H9 (cell line): ENCODE measurements around the gene ZNF428. TPM values are rescaled to one million over a fixed set of nuclear protein-coding genes. Genes with fewer than 3 reads are reported as not detected.

Source experiments
- DNase-seq: peaks from one replicate; pipeline ENCODE4 v3.0.0-alpha.2; 2017
- H2AFZ ChIP-seq: one replicate; pipeline ENCODE4 v1.6.1; 2013; ENCODE audit warnings: mild to moderate bottlenecking, low read length, control low read depth, moderate library complexity
- H2AK5ac ChIP-seq: 2 replicates; pipeline ENCODE4 v1.6.1; 2013; ENCODE audit warnings: low read length, control low read depth, mixed read lengths; ENCODE audit not compliant: insufficient read length
- H2BK120ac ChIP-seq: one replicate; pipeline ENCODE4 v1.6.1; 2013; ENCODE audit warnings: low read depth, mild to moderate bottlenecking, low read length, control low read depth, inconsistent platforms; ENCODE audit not compliant: poor library complexity, severe bottlenecking
- H2BK12ac ChIP-seq: 2 replicates; pipeline ENCODE4 v1.6.1; 2013; ENCODE audit warnings: low read length, control low read depth, mixed read lengths, low read depth; ENCODE audit not compliant: insufficient read length
- H2BK15ac ChIP-seq: 2 replicates; pipeline ENCODE4 v1.6.1; 2013; ENCODE audit warnings: low read depth, low read length, control low read depth
- H2BK20ac ChIP-seq: one replicate; pipeline ENCODE4 v1.6.1; 2013; ENCODE audit warnings: low read depth, mild to moderate bottlenecking, low read length, control low read depth, inconsistent platforms; ENCODE audit not compliant: poor library complexity, severe bottlenecking
- H2BK5ac ChIP-seq: 2 replicates; pipeline ENCODE4 v1.6.1; 2013; ENCODE audit warnings: low read length, control low read depth, mixed read lengths; ENCODE audit not compliant: insufficient read length
- H3K14ac ChIP-seq: 2 replicates; pipeline ENCODE4 v1.6.1; 2013; ENCODE audit warnings: low read length, control low read depth; ENCODE audit not compliant: insufficient read depth
- H3K18ac ChIP-seq: 2 replicates; pipeline ENCODE4 v1.6.1; 2013; ENCODE audit warnings: low read depth, mild to moderate bottlenecking, mixed read lengths, low read length, control low read depth; ENCODE audit not compliant: insufficient read length
- H3K23ac ChIP-seq: 2 replicates; pipeline ENCODE4 v1.6.1; 2013; ENCODE audit warnings: low read length, control low read depth, mixed read lengths, low read depth; ENCODE audit not compliant: insufficient read length
- H3K23me2 ChIP-seq: 2 replicates; pipeline ENCODE4 v1.6.1; 2013; ENCODE audit warnings: low read depth, mild to moderate bottlenecking, mixed read lengths, low read length, control low read depth; ENCODE audit not compliant: insufficient read length, poor library complexity, severe bottlenecking
- H3K27ac ChIP-seq: 2 replicates; pipeline ENCODE4 v1.5.1; 2013; ENCODE audit warnings: low read length, control low read depth, mixed read lengths, low read depth; ENCODE audit not compliant: insufficient read length
- H3K27me3 ChIP-seq: 2 replicates; pipeline ENCODE4 v1.6.1; 2013; ENCODE audit warnings: low read length, control low read depth, inconsistent platforms; ENCODE audit not compliant: insufficient read depth
- H3K4ac ChIP-seq: 2 replicates; pipeline ENCODE4 v1.6.1; 2013; ENCODE audit warnings: low read depth, mild to moderate bottlenecking, control low read depth, inconsistent platforms, low read length, moderate library complexity
- H3K4me1 ChIP-seq: 2 replicates; pipeline ENCODE4 v1.6.1; 2013; ENCODE audit warnings: low read length, control low read depth, inconsistent platforms; ENCODE audit not compliant: insufficient read depth
- H3K4me2 ChIP-seq: 2 replicates; pipeline ENCODE4 v1.6.1; 2013; ENCODE audit warnings: low read length, control low read depth, mixed read lengths; ENCODE audit not compliant: insufficient read length, insufficient read depth
- H3K56ac ChIP-seq: 2 replicates; pipeline ENCODE4 v1.6.1; 2013; ENCODE audit warnings: low read depth, mild to moderate bottlenecking, mixed read lengths, low read length, control low read depth; ENCODE audit not compliant: insufficient read length
- H3K79me1 ChIP-seq: 2 replicates; pipeline ENCODE4 v1.6.1; 2013; ENCODE audit warnings: low read depth, mild to moderate bottlenecking, moderate library complexity, low read length, control low read depth, inconsistent platforms; ENCODE audit not compliant: insufficient read depth, poor library complexity, severe bottlenecking
- H3K79me2 ChIP-seq: 2 replicates; pipeline ENCODE4 v1.6.1; 2013; ENCODE audit warnings: low read length, control low read depth, inconsistent platforms; ENCODE audit not compliant: insufficient read depth
- H3K9ac ChIP-seq: 2 replicates; pipeline ENCODE4 v1.6.1; 2013; ENCODE audit warnings: low read length, control low read depth, mixed read lengths; ENCODE audit not compliant: insufficient read length; ENCODE audit errors: extremely low read depth
- H3K9me3 ChIP-seq: one replicate; pipeline ENCODE4 v1.6.1; 2013; ENCODE audit warnings: low read depth, low read length, inconsistent platforms; ENCODE audit not compliant: control insufficient read depth
- H3T11ph ChIP-seq: one replicate; pipeline ENCODE4 v1.6.1; 2013; ENCODE audit warnings: mild to moderate bottlenecking, low read length, control low read depth, inconsistent platforms
- H4K20me1 ChIP-seq: one replicate; pipeline ENCODE4 v1.6.1; 2013; ENCODE audit not compliant: control insufficient read depth, insufficient read length, insufficient read depth
- H4K5ac ChIP-seq: 2 replicates; pipeline ENCODE4 v1.6.1; 2013; ENCODE audit warnings: low read depth, mild to moderate bottlenecking, mixed read lengths, low read length, control low read depth; ENCODE audit not compliant: insufficient read length
- H4K8ac ChIP-seq: replicated peaks from 2 replicates; pipeline ENCODE4 v1.6.1; 2013; ENCODE audit warnings: low read length, control low read depth, mixed read lengths, low read depth; ENCODE audit not compliant: insufficient read length
- H4K91ac ChIP-seq: 2 replicates; pipeline ENCODE4 v1.6.1; 2013; ENCODE audit warnings: low read depth, mild to moderate bottlenecking, moderate library complexity, mixed read lengths, low read length, control low read depth; ENCODE audit not compliant: insufficient read length
- H3K27ac Mint-ChIP-seq, 3 experiments: 2 replicates in 2 of 3; 3 replicates in 1 of 3; pipeline ENCODE4 v1.8.0; 2020 to 2021; ENCODE audit warnings: mixed read lengths in 3 of 3, mild to moderate bottlenecking in 1 of 3, moderate library complexity in 1 of 3
- H3K27me3 Mint-ChIP-seq: 2 replicates; pipeline ENCODE4 v1.8.0; 2021; ENCODE audit warnings: low read depth, mild to moderate bottlenecking, moderate library complexity, mixed read lengths
- H3K36me3 Mint-ChIP-seq, 3 experiments: 2 replicates in 2 of 3; 3 replicates in 1 of 3; pipeline ENCODE4 v1.8.0; 2020 to 2021; ENCODE audit warnings: low read depth in 3 of 3, mixed read lengths in 3 of 3; ENCODE audit not compliant: insufficient read depth in 1 of 3
- H3K4me1 Mint-ChIP-seq, 2 experiments: 2 replicates each; pipeline ENCODE4 v1.8.0; 2020; ENCODE audit warnings: mixed read lengths in 2 of 2
- H3K4me3 Mint-ChIP-seq, 2 experiments: 2 replicates in 1 of 2; 3 replicates in 1 of 2; pipeline ENCODE4 v1.8.0; 2020 to 2021; ENCODE audit warnings: mild to moderate bottlenecking in 2 of 2, mixed read lengths in 2 of 2, moderate library complexity in 1 of 2
- H3K9me3 Mint-ChIP-seq, 2 experiments: 2 replicates in 1 of 2; 3 replicates in 1 of 2; pipeline ENCODE4 v1.8.0; 2020; ENCODE audit warnings: mild to moderate bottlenecking in 2 of 2, mixed read lengths in 2 of 2, moderate library complexity in 1 of 2
- WGBS: extraction: QIAGEN DNeasy Blood & Tissue Kit; methylation state at CpG from one replicate; pipeline ENCODE4 v1.1.7; 2013; ENCODE audit warnings: missing lambda C conversion rate, low lambda C conversion rate, mixed read lengths; ENCODE audit not compliant: insufficient read length; ENCODE audit errors: extremely low coverage; 5-methylcytosine and 5-hydroxymethylcytosine counted together
- total RNA-seq: library from RNA; stranded (reverse); gene quantifications from 2 replicates; pipeline ENCODE4 v1.2.1, GENCODE V29; 2021
- TF ChIP-seq, protein P1 (sequence below): fragments of 200-600 bp; sonication (generic); conservative IDR thresholded peaks from 3 replicates; pipeline ENCODE4 v1.8.0; 2021; ENCODE audit warnings: antibody characterized with exemption, mild to moderate bottlenecking

ZNF428 gene
- total RNA-seq, 1 experiment from 2014 or later, result 30.3 TPM

DNA sequence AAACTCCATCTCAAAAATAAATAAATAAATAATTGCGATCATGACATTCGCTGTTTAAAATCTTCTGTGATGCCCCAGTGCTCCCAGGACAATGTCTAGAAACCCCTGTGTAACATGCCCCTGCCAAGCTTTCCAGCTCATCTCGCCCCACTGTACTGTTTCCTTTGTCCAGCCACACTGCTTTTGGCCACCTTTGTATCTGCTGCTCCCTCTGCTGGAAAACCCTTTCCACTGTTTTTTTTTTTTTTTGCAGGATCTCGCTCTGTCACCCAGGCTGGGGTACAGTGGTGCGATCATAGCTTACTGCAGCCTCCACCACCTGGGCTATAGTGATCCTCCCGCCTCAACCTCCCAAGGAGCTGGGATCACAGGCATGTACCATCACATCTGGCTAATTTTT is 43.1 kb upstream of the ZNF428 start:
- no peak overlapping the region for H4K8ac ChIP-seq
- H4K20me1 ChIP-seq, result no peaks in the 10 kb centered on the region

More for the DNA sequence above, 43.1 kb upstream of the ZNF428 start:
- Histone ChIP-seq H3K27me3 (no peaks in the 10 kb centered on the region), H4K91ac (no peak overlapping the region), H3T11ph (no peak overlapping the region), H3K56ac (no peak overlapping the region), H3K4ac (no peak overlapping the region), H3K4me2 (no peak overlapping the region), H2BK12ac (no peak overlapping the region), H3K23ac (no peak overlapping the region), H3K18ac (no peak overlapping the region), H3K9ac (no peak overlapping the region), H3K23me2 (peaks cover 3% of the 10 kb centered on the region), H2BK5ac (no peak overlapping the region), H2AK5ac (no peak overlapping the region), H2AFZ (no peak overlapping the region), H4K5ac (no peak overlapping the region), H2BK120ac (no peak overlapping the region), H3K27ac (no peak overlapping the region), H3K4me1 (no peaks in the 10 kb centered on the region), H2BK20ac (no peak overlapping the region), H3K79me1 (no peaks in the 10 kb centered on the region), H3K9me3 (no peaks in the 10 kb centered on the region), H3K79me2 (no peaks in the 10 kb centered on the region), H3K14ac (no peak overlapping the region), H2BK15ac (no peak overlapping the region)
- H3K27ac Mint-ChIP-seq, result no peak overlapping the region
- no CpG with 5 or more reads among the region's 6 CpGs for WGBS
- TF ChIP-seq, protein P1, sequence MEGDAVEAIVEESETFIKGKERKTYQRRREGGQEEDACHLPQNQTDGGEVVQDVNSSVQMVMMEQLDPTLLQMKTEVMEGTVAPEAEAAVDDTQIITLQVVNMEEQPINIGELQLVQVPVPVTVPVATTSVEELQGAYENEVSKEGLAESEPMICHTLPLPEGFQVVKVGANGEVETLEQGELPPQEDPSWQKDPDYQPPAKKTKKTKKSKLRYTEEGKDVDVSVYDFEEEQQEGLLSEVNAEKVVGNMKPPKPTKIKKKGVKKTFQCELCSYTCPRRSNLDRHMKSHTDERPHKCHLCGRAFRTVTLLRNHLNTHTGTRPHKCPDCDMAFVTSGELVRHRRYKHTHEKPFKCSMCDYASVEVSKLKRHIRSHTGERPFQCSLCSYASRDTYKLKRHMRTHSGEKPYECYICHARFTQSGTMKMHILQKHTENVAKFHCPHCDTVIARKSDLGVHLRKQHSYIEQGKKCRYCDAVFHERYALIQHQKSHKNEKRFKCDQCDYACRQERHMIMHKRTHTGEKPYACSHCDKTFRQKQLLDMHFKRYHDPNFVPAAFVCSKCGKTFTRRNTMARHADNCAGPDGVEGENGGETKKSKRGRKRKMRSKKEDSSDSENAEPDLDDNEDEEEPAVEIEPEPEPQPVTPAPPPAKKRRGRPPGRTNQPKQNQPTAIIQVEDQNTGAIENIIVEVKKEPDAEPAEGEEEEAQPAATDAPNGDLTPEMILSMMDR, result peak; percentile 65
- H3K36me3 Mint-ChIP-seq, result peaks cover 43 to 61% (median 43%) of the 10 kb centered on the region in 3 experiments
- DNase-seq, result peak; percentile 34
- no peak overlapping the region; a peak in 1 of 5 replicates for H3K4me3 Mint-ChIP-seq
- peaks cover 6% of the 10 kb centered on the region in 2 experiments for H3K4me1 Mint-ChIP-seq
- peaks cover 6% of the 10 kb centered on the region for H3K27me3 Mint-ChIP-seq
- no peaks in the 10 kb centered on the region for H3K9me3 Mint-ChIP-seq
